Body of pancreas (tissue), 4 donors: ENCODE data around the gene MAB21L2. TPM values are rescaled to one million over a fixed set of nuclear protein-coding genes. Genes with fewer than 3 reads are reported as not detected.

ENCODE experiments used
- ATAC-seq: fragments of 150-250 bp; one replicate; pipeline ENCODE4 v1.9.1; 2016
- DNase-seq, 4 donors: peaks; one replicate each; pipeline ENCODE4 v3.0.0-alpha.2; 2019
- H3K27ac ChIP-seq, 4 donors: fragments of 200-600 bp; sonication (generic); 1 replicate in 3 of 4; 2 replicates in 1 of 4; pipeline versions ENCODE4 v1.5.1 to v1.6.1; 2016 to 2019; ENCODE audit warnings: mild to moderate bottlenecking in 1 of 4, mixed read lengths in 1 of 4, moderate library complexity in 1 of 4
- H3K27me3 ChIP-seq, 2 donors: fragments of 200-600 bp; sonication (generic); one replicate each; pipeline ENCODE4 v1.6.0; 2016; ENCODE audit warnings: mild to moderate bottlenecking in 1 of 2
- H3K36me3 ChIP-seq, 2 donors: fragments of 200-600 bp; sonication (generic); replicated peaks in 1 of 2; 2 replicates each; pipeline ENCODE4 v1.5.1; 2016; ENCODE audit warnings: low read depth in 2 of 2; ENCODE audit not compliant: insufficient read depth in 1 of 2
- H3K4me1 ChIP-seq: fragments of 200-600 bp; sonication (generic); one replicate; pipeline ENCODE4 v1.6.0; 2016
- H3K4me3 ChIP-seq, 2 donors: fragments of 200-600 bp; sonication (generic); 1 replicate in 1 of 2; 2 replicates in 1 of 2; pipeline ENCODE4 v1.5.1; 2016 to 2019
- H3K9me3 ChIP-seq, 3 donors: fragments of 200-600 bp; sonication (generic); 1 replicate in 2 of 3; 2 replicates in 1 of 3; pipeline ENCODE4 v1.5.1; 2016
- CTCF ChIP-seq, 7 experiments: fragments of 450-650 bp in 4 of 7; fragments of 200-600 bp in 3 of 7; sonication (generic) in 3 of 7; IDR thresholded peaks; one replicate each; pipeline ENCODE4 v1.5.1; 2016 to 2019; ENCODE audit warnings: antibody characterized with exemption in 7 of 7
- POLR2A ChIP-seq, 3 donors: fragments of 450-650 bp; IDR thresholded peaks; one replicate each; pipeline ENCODE4 v1.6.1; 2016; ENCODE audit warnings: antibody characterized with exemption in 3 of 3, mild to moderate bottlenecking in 2 of 3
- WGBS, 2 donors: methylation state at CpG; one replicate each; pipeline ENCODE4 v1.1.5; 2017; 5-methylcytosine and 5-hydroxymethylcytosine counted together
- intact Hi-C: fragments of 100-400 bp; cut with DNase I; formaldehyde crosslinking; loops from one replicate; pipeline ENCODE4 v1.15.1; 2023
- total RNA-seq, 2 donors: library from RNA; depleted of rRNA; stranded (reverse); fragments of >200 nt; gene quantifications; one replicate each; pipeline ENCODE4 v1.1.0, GENCODE V29; 2016

Gene MAB21L2
- total RNA-seq, 2 donors from 2014 or later: 0.33 TPM; not detected in 1

- Histone ChIP-seq H3K27ac (no peak overlapping the region), H3K27me3 (no peaks in the 10 kb centered on the region), H3K4me3 (no peak overlapping the region), H3K9me3 (no peaks in the 10 kb centered on the region), H3K4me1 (peaks cover 6% of the 10 kb centered on the region), H3K36me3 (no peaks in the 10 kb centered on the region)
- TF ChIP-seq POLR2A (IDR thresholded peaks at IDR 0.05) (no peak), CTCF (IDR thresholded peaks at IDR 0.05) (no peak)
- intact Hi-C loops: no loop called here
- no peak for ATAC-seq
- 43 to 63% methylated on average over 1 of the region's 1 CpG for WGBS, 2 donors
- no peak for DNase-seq
Measured at GRCh38 chr4:150573534-150573933, 8.4 kb upstream of the MAB21L2 start.

- 82 to 87% methylated on average over 3 of the region's 3 CpGs for WGBS, 2 donors
- Histone ChIP-seq H3K9me3 (no peaks in the 10 kb centered on the region), H3K27me3 (no peaks in the 10 kb centered on the region), H3K27ac (no peak overlapping the region), H3K36me3 (no peaks in the 10 kb centered on the region), H3K4me3 (no peak overlapping the region), H3K4me1 (peaks cover 13% of the 10 kb centered on the region)
- DNase-seq: no peak
- intact Hi-C loops: no loop called here
- no peak for ATAC-seq
- no peak for TF ChIP-seq POLR2A (IDR thresholded peaks at IDR 0.05)
- TF ChIP-seq CTCF (IDR thresholded peaks at IDR 0.05): no peak
Measured at GRCh38 chr4:150574678-150575077, 7.3 kb upstream of the MAB21L2 start.

- no peak for ATAC-seq
- no peaks in the 10 kb centered on the region for H3K36me3 ChIP-seq
- H3K4me3 ChIP-seq: no peak overlapping the region
- TF ChIP-seq CTCF (IDR thresholded peaks at IDR 0.05): no peak
- no peak for TF ChIP-seq POLR2A (IDR thresholded peaks at IDR 0.05)
- DNase-seq: no peak
- peaks cover 13% of the 10 kb centered on the region for H3K4me1 ChIP-seq
- H3K27ac ChIP-seq: no peak overlapping the region
- H3K27me3 ChIP-seq: no peaks in the 10 kb centered on the region
- intact Hi-C loops: no loop called here
- no peaks in the 10 kb centered on the region for H3K9me3 ChIP-seq
- 66 to 68% methylated on average over 1 of the region's 1 CpG for WGBS, 2 donors
Measured at GRCh38 chr4:150577796-150578195, 4.2 kb upstream of the MAB21L2 start.

- Histone ChIP-seq H3K4me3 (no peak overlapping the region), H3K4me1 (peaks cover 13% of the 10 kb centered on the region), H3K9me3 (no peaks in the 10 kb centered on the region), H3K36me3 (peaks cover 0 to 2% of the 10 kb centered on the region in 2 donors), H3K27me3 (no peaks in the 10 kb centered on the region), H3K27ac (no peak overlapping the region)
- DNase-seq (peak in 1 of 4 donors; percentile 15), ATAC-seq (peak; percentile 45)
- WGBS, 2 donors: 64% methylated on average over 12 of the region's 12 CpGs
- intact Hi-C loops: no loop called here
- TF ChIP-seq CTCF (IDR thresholded peaks at IDR 0.05) (no peak), POLR2A (IDR thresholded peaks at IDR 0.05) (no peak)
Measured at GRCh38 chr4:150578745-150579501, 3.0 kb upstream of the MAB21L2 start.
